Measurements from ENCODE around the gene ACOT9.
"Not testable (repeated sequence)": the region's sequence is repeated elsewhere in the genome, so short reads cannot be mapped to it uniquely, and the experiment has no call there.

The ACOT9 gene

GRCh38 chrX:23764188-23764984, 21.3 kb upstream of the ACOT9 start:
- DNase-seq = no peak

- DNase-seq = no peak
Observed at GRCh38 chrX:23759821-23760220, 16.7 kb upstream of the ACOT9 start.

- DNase-seq = no peak
Observed at GRCh38 chrX:23756165-23756564, 13.1 kb upstream of the ACOT9 start.

GRCh38 chrX:23754664-23755063, 11.6 kb upstream of the ACOT9 start:
- no peak for DNase-seq

GRCh38 chrX:23752740-23753415, 9.8 kb upstream of the ACOT9 start:
- no peak for DNase-seq

GRCh38 chrX:23749576-23749975, 6.5 kb upstream of the ACOT9 start:
- DNase-seq = no peak

GRCh38 chrX:23749129-23749528, 6.1 kb upstream of the ACOT9 start:
- DNase-seq = no peak

GRCh38 chrX:23745786-23746185, 2.7 kb upstream of the ACOT9 start:
- DNase-seq = no peak

- DNase-seq = not testable (repeated sequence)
Observed at GRCh38 chrX:23743623-23743971, 521 bp upstream of the ACOT9 start.

GRCh38 chrX:23742174-23742696, 841 bp downstream of the ACOT9 start:
- no peak for DNase-seq

GRCh38 chrX:23737413-23737812, 5.7 kb downstream of the ACOT9 start:
- no peak for DNase-seq

- no peak for DNase-seq
Observed at GRCh38 chrX:23736030-23736429, 7.0 kb downstream of the ACOT9 start.

- no peak for DNase-seq
Observed at GRCh38 chrX:23732704-23733103, 10.4 kb downstream of the ACOT9 start.

GRCh38 chrX:23731951-23732350, 11.1 kb downstream of the ACOT9 start:
- DNase-seq = no peak

GRCh38 chrX:23729214-23729613, 13.9 kb downstream of the ACOT9 start:
- no peak for DNase-seq

GRCh38 chrX:23727206-23727605, 15.9 kb downstream of the ACOT9 start:
- DNase-seq = no peak

GRCh38 chrX:23726191-23726590, 16.9 kb downstream of the ACOT9 start:
- no peak for DNase-seq

GRCh38 chrX:23720117-23720677, 22.9 kb downstream of the ACOT9 start:
- no peak for DNase-seq

GRCh38 chrX:23705235-23705634, 37.8 kb downstream of the ACOT9 start:
- DNase-seq = no peak

GRCh38 chrX:23704673-23705206, 38.3 kb downstream of the ACOT9 start:
- DNase-seq = no peak

GRCh38 chrX:23699636-23700194, 43.4 kb downstream of the ACOT9 start:
- DNase-seq = no peak

- no peak for DNase-seq
Observed at GRCh38 chrX:23694606-23695005, 48.5 kb downstream of the ACOT9 start.

- no peak for DNase-seq
Observed at GRCh38 chrX:23692166-23692565, 50.9 kb downstream of the ACOT9 start.

Measured in cortex of kidney (tissue), 1 donor.